ENCODE measurements around the gene WDR86.

WDR86 gene

GRCh38 chr7:151378011-151378410 lies 31.8 kb downstream of the WDR86 start:
- H3K4me2 ChIP-seq (ENCODE audit: low read length, poor library complexity, severe bottlenecking): no peak overlapping the region
- H3K27me3 ChIP-seq (ENCODE audit: control insufficient read depth in 1 of 2, insufficient read depth in 1 of 2, low read length in 2 of 2): peaks cover 19 to 22% of the 10 kb centered on the region in 2 experiments
- H2BK120ac ChIP-seq (ENCODE audit: low read depth, low read length): no peak overlapping the region
- 98% methylated on average over 8 of the region's 9 CpGs for WGBS
- H3K4me1 ChIP-seq (ENCODE audit: control insufficient read depth, insufficient read depth, low read depth, low read length): peaks cover 10% of the 10 kb centered on the region
- H4K91ac ChIP-seq (ENCODE audit: low read length): no peak overlapping the region
- no peak overlapping the region for H2AK5ac ChIP-seq (ENCODE audit: low read length, severe bottlenecking)
- H3K36me3 ChIP-seq (ENCODE audit: control insufficient read depth in 1 of 2, insufficient read depth in 2 of 2, low read depth in 1 of 2, low read length in 2 of 2): peaks cover 50 to 64% of the 10 kb centered on the region in 2 experiments
- H3K9ac ChIP-seq (ENCODE audit: low read length): no peak overlapping the region
- H2BK12ac ChIP-seq (ENCODE audit: low read length in 2 of 2): no peak overlapping the region
- no peak overlapping the region for H2BK15ac ChIP-seq (ENCODE audit: low read depth, poor library complexity, severe bottlenecking)
- no peak overlapping the region for H4K8ac ChIP-seq (ENCODE audit: low read length)
- no peak overlapping the region for H3K4ac ChIP-seq (ENCODE audit: low read depth in 1 of 2, low read length in 2 of 2)
- no peak overlapping the region for H3K27ac ChIP-seq (ENCODE audit: low read length, poor library complexity, severe bottlenecking)
- no peak overlapping the region for H3K18ac ChIP-seq (ENCODE audit: low read depth in 1 of 2, low read length in 2 of 2)
- no peak overlapping the region for H3K14ac ChIP-seq (ENCODE audit: low read length in 2 of 2)
- no peak overlapping the region for H3K4me3 ChIP-seq (ENCODE audit: insufficient read depth in 1 of 2, low read depth in 1 of 2, low read length in 2 of 2)
- no peak for DNase-seq
- no peak overlapping the region for H2AFZ ChIP-seq (ENCODE audit: low read depth, low read length)
- no peak overlapping the region for H2BK5ac ChIP-seq (ENCODE audit: low read depth, low read length, poor library complexity, severe bottlenecking)
- peaks cover 4% of the 10 kb centered on the region for H3K79me1 ChIP-seq (replicated peaks; ENCODE audit: low read length, poor library complexity, severe bottlenecking)
- no peaks in the 10 kb centered on the region for H3K9me3 ChIP-seq (ENCODE audit: control insufficient read depth, low read length)
- no peak overlapping the region for H3K23ac ChIP-seq (ENCODE audit: low read length in 2 of 2)

- Histone ChIP-seq H2BK15ac (ENCODE audit: low read depth, poor library complexity, severe bottlenecking) (no peak overlapping the region), H3K4me2 (ENCODE audit: low read length, poor library complexity, severe bottlenecking) (no peak overlapping the region), H3K27me3 (ENCODE audit: control insufficient read depth in 1 of 2, insufficient read depth in 1 of 2, low read length in 2 of 2) (peaks cover 13 to 18% of the 10 kb centered on the region in 2 experiments), H3K14ac (ENCODE audit: low read length in 2 of 2) (no peak overlapping the region), H4K91ac (ENCODE audit: low read length) (no peak overlapping the region), H4K8ac (ENCODE audit: low read length) (no peak overlapping the region), H3K4ac (ENCODE audit: low read depth in 1 of 2, low read length in 2 of 2) (no peak overlapping the region), H3K4me3 (ENCODE audit: insufficient read depth in 1 of 2, low read depth in 1 of 2, low read length in 2 of 2) (no peak overlapping the region), H3K23ac (ENCODE audit: low read length in 2 of 2) (no peak overlapping the region), H2BK5ac (ENCODE audit: low read depth, low read length, poor library complexity, severe bottlenecking) (no peak overlapping the region), H2AK5ac (ENCODE audit: low read length, severe bottlenecking) (no peak overlapping the region), H3K36me3 (ENCODE audit: control insufficient read depth in 1 of 2, insufficient read depth in 2 of 2, low read depth in 1 of 2, low read length in 2 of 2) (peaks cover 50 to 70% of the 10 kb centered on the region in 2 experiments), H3K4me1 (ENCODE audit: control insufficient read depth, insufficient read depth, low read depth, low read length) (peaks cover 16% of the 10 kb centered on the region), H3K9me3 (ENCODE audit: control insufficient read depth, low read length) (no peaks in the 10 kb centered on the region), H3K79me1 (replicated peaks; ENCODE audit: low read length, poor library complexity, severe bottlenecking) (peaks cover 4% of the 10 kb centered on the region), H3K27ac (ENCODE audit: low read length, poor library complexity, severe bottlenecking) (no peak overlapping the region), H2AFZ (ENCODE audit: low read depth, low read length) (no peak overlapping the region), H3K9ac (ENCODE audit: low read length) (no peak overlapping the region), H3K18ac (ENCODE audit: low read depth in 1 of 2, low read length in 2 of 2) (no peak overlapping the region), H2BK120ac (ENCODE audit: low read depth, low read length) (no peak overlapping the region), H2BK12ac (ENCODE audit: low read length in 2 of 2) (no peak overlapping the region)
- WGBS: 96% methylated on average over 10 of the region's 12 CpGs
- no peak for DNase-seq
Observed at GRCh38 chr7:151377406-151377805, 32.4 kb downstream of the WDR86 start.

GRCh38 chr7:151376218-151376902 lies 33.5 kb downstream of the WDR86 start:
- Histone ChIP-seq H3K79me1 (replicated peaks; ENCODE audit: low read length, poor library complexity, severe bottlenecking) (peaks cover 5% of the 10 kb centered on the region), H3K4me3 (ENCODE audit: insufficient read depth in 1 of 2, low read depth in 1 of 2, low read length in 2 of 2) (no peak overlapping the region), H3K27ac (ENCODE audit: low read length, poor library complexity, severe bottlenecking) (no peak overlapping the region), H3K4me2 (ENCODE audit: low read length, poor library complexity, severe bottlenecking) (no peak overlapping the region), H2AFZ (ENCODE audit: low read depth, low read length) (no peak overlapping the region), H3K9me3 (ENCODE audit: control insufficient read depth, low read length) (no peaks in the 10 kb centered on the region), H3K27me3 (ENCODE audit: control insufficient read depth in 1 of 2, insufficient read depth in 1 of 2, low read length in 2 of 2) (peaks cover 5 to 7% of the 10 kb centered on the region in 2 experiments), H3K4me1 (ENCODE audit: control insufficient read depth, insufficient read depth, low read depth, low read length) (peaks cover 7% of the 10 kb centered on the region), H2BK15ac (ENCODE audit: low read depth, poor library complexity, severe bottlenecking) (no peak overlapping the region), H3K4ac (ENCODE audit: low read depth in 1 of 2, low read length in 2 of 2) (no peak overlapping the region), H3K14ac (ENCODE audit: low read length in 2 of 2) (no peak overlapping the region), H4K8ac (ENCODE audit: low read length) (no peak overlapping the region), H2BK12ac (ENCODE audit: low read length in 2 of 2) (no peak overlapping the region), H2BK5ac (ENCODE audit: low read depth, low read length, poor library complexity, severe bottlenecking) (no peak overlapping the region), H3K36me3 (ENCODE audit: control insufficient read depth in 1 of 2, insufficient read depth in 2 of 2, low read depth in 1 of 2, low read length in 2 of 2) (peaks cover 50 to 74% of the 10 kb centered on the region in 2 experiments), H4K91ac (ENCODE audit: low read length) (no peak overlapping the region), H3K23ac (ENCODE audit: low read length in 2 of 2) (no peak overlapping the region), H2AK5ac (ENCODE audit: low read length, severe bottlenecking) (no peak overlapping the region), H3K9ac (ENCODE audit: low read length) (no peak overlapping the region), H2BK120ac (ENCODE audit: low read depth, low read length) (no peak overlapping the region), H3K18ac (ENCODE audit: low read depth in 1 of 2, low read length in 2 of 2) (no peak overlapping the region)
- WGBS: 98% methylated on average over 33 of the region's 33 CpGs
- DNase-seq: no peak

DNA sequence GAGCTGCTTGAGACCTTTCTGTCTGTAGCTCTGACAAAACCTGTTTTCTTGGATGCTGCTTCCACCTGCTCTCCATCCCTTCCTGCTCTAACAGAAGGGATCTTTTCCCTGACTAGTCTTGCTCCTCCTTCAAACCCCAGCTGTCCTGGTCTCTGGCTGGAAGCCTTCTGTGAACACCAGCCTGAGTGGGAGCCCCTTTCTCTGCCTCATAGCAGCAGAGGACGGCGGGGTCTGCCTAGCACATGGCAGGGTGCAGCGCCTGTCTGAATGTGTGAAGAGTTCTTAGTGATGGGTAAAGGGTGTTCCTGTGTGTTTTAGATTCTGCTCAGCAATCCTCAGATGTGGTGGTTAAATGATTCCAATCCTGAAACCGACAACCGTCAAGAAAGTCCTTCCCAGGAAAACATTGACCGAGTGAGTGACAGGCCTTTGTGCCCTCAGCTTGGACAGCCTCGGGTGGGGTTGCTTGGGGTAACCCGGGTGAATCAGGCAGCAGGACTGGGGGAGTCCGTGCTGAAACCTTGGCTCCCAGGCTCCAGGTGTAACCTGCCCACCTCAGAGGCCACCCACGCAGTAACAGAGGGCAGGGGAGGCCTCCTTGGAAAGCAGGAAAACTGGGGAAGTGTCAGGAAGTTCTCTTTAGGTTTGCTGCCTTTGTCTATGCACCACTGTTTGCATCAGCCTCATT lies 34.2 kb downstream of the WDR86 start:
- WGBS: 90% methylated on average over 10 of the region's 10 CpGs
- Histone ChIP-seq H2BK5ac (ENCODE audit: low read depth, low read length, poor library complexity, severe bottlenecking) (no peak overlapping the region), H3K9me3 (ENCODE audit: control insufficient read depth, low read length) (no peaks in the 10 kb centered on the region), H3K79me1 (replicated peaks; ENCODE audit: low read length, poor library complexity, severe bottlenecking) (peaks cover 6% of the 10 kb centered on the region), H3K4me3 (ENCODE audit: insufficient read depth in 1 of 2, low read depth in 1 of 2, low read length in 2 of 2) (no peak overlapping the region), H3K27ac (ENCODE audit: low read length, poor library complexity, severe bottlenecking) (no peak overlapping the region), H3K4me1 (ENCODE audit: control insufficient read depth, insufficient read depth, low read depth, low read length) (peaks cover 7% of the 10 kb centered on the region), H3K27me3 (ENCODE audit: control insufficient read depth in 1 of 2, insufficient read depth in 1 of 2, low read length in 2 of 2) (peaks cover under 1% of the 10 kb centered on the region in 2 experiments), H2AK5ac (ENCODE audit: low read length, severe bottlenecking) (no peak overlapping the region), H3K18ac (ENCODE audit: low read depth in 1 of 2, low read length in 2 of 2) (no peak overlapping the region), H4K91ac (ENCODE audit: low read length) (no peak overlapping the region), H4K8ac (ENCODE audit: low read length) (no peak overlapping the region), H2BK120ac (ENCODE audit: low read depth, low read length) (no peak overlapping the region), H3K36me3 (ENCODE audit: control insufficient read depth in 1 of 2, insufficient read depth in 2 of 2, low read depth in 1 of 2, low read length in 2 of 2) (peaks cover 54 to 74% of the 10 kb centered on the region in 2 experiments), H3K14ac (ENCODE audit: low read length in 2 of 2) (no peak overlapping the region), H2BK15ac (ENCODE audit: low read depth, poor library complexity, severe bottlenecking) (no peak overlapping the region), H2BK12ac (ENCODE audit: low read length in 2 of 2) (no peak overlapping the region), H2AFZ (ENCODE audit: low read depth, low read length) (no peak overlapping the region), H3K4ac (ENCODE audit: low read depth in 1 of 2, low read length in 2 of 2) (no peak overlapping the region), H3K4me2 (ENCODE audit: low read length, poor library complexity, severe bottlenecking) (no peak overlapping the region), H3K9ac (ENCODE audit: low read length) (no peak overlapping the region), H3K23ac (ENCODE audit: low read length in 2 of 2) (no peak overlapping the region)
- DNase-seq: no peak

Measured in mesenchymal stem cell (in vitro differentiated cells and primary cell).